OCI-M2 (cell line): ENCODE measurements around the gene NETO2.
"Not testable (repeated sequence)": the region's sequence is repeated elsewhere in the genome, so short reads cannot be mapped to it uniquely, and the experiment has no call there.

Experiments
- DNase-seq: peaks from one replicate; lab custom pipeline; 2025; ENCODE audit not compliant: unreplicated experiment; lab: John Stamatoyannopoulos, UW

NETO2 gene

DNA sequence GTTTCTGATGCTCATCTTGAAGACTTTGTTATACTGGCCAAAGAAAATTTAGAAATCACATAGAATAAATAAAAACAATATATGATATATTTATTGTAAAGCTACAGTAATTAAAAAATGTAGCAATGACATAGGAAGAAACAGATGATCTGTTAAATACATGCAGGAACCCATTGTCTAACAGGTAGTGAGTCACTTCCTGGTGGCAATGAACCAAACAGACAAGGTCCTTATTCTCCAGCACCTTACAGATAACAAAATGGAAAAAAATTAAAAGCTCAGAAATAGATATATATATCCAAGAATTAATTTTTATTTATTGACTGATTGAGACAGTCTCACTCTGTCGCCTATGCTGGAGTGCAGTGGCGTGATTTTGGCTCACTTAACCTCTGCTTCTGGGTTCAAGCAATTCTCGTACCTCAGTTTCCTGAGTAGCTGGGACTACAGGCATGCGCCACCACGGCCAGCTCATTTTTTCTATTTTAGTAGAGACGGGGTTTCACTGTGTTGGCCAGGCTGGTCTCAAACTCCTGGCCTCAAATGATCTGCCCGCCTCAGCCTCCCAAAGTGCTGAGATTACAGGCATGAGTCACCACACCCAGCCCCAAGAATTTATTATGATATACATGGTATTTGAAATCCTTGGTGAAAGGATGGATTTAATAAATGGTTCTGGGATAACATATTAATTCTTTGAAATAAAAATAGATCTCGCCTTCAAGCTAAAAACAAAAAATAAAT is 7.5 kb downstream of the NETO2 start:
- DNase-seq: no peak

DNA sequence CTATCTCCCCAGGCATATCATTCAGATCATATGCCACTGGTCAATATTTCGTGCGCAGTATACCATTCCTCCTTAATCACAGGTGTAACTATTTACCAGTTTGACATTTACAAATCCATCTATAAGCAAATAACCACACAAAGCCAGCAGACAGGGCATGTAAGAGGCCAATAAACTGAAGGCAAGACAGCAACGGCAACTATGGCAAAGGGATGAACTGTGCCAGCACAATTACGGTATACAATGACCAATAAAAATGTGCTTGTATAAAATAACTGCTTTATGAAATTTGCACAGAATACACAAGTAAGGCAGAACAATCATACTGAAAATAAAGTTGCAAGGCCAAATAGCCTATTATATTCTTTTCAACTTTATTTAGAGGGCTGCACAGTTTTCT is 9.2 kb downstream of the NETO2 start:
- DNase-seq: no peak

DNA sequence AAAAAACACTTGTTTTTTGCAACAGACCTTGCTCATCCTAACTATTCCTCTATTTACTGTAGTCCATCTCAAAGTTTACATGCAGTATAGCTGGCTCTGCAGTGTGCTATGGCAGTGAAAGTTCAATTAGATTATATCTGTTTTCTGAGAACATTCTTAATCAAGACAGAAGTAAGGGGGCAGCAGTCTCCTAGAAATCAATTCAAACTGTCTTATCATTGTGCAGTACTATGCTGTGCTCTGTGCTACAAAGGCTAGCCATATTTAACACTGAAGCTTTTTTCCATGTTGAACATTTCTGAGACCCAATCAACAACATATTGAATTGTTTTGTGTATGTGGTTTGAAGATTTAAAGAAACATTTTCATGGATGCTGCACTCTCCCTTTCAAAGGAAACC is 11.4 kb downstream of the NETO2 start:
- no peak for DNase-seq

DNA sequence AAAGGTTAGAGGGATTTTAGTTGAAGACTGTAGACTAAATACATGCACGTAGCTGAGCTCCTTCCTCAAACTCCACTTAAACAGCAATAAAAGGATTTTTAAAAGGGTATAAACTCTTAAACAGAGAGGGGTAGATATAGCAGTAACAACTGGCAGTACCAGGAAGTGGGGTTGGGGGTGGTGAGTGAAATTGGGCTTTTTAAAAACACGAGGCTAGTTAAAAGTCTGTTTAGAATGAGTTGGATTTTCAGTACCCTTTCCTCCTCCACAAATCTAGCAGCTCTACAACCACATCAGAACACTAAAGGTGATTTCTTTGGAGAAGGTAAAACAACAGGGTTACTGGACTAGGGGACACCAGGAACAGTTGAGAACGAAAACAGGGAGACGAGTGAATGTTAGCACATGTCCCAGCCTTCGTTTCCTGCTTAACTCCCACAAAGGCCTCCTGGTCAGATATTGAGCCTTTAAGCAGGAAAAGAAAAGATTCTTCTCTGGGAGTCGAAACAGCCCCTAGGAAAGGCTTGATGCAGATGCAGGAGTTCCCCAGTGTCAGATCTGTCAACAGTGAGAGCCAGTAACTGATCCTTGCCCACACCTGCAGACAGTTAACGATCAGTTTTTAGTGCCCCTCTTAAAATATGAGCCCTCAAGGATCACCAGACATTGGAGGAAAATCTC is 13.8 kb downstream of the NETO2 start:
- no peak for DNase-seq

DNA sequence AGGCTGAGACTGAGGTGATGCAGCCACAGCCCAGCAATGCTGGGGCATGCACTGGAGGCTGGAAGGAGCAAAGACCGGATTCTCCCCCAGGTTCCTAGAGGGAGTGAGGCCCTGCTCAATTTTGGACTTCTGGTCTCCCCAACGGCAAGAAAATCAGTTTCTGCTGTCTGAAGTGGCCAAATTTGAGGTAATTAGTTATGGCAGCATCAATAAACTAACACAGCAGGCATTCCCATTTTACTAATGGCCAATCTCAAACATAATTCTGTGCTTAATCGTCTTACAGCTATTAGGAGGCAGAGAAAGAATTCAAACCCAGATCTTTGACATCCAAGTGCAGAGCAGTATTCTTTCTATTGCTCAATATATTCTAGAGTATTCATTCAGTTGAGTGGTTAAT is 16.2 kb downstream of the NETO2 start:
- DNase-seq: no peak

DNA sequence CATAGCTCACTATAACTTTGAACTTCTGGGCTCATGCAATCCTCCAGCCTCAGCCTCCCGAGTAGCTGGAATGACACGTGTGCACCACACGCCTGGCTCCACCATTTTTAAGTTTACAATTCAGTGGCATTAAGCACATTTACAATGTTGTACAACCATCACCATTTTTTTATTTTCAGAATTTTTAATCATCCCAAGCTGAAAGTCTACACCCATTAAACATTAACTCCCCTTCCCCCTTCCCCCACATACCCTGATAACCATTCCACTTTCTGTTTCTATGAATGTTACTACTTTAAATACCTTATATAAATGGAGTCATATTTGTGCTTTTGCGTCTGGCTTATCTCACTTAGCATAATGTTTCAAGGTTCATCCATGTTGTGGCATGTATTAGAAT is 18.0 kb downstream of the NETO2 start:
- DNase-seq: no peak

DNA sequence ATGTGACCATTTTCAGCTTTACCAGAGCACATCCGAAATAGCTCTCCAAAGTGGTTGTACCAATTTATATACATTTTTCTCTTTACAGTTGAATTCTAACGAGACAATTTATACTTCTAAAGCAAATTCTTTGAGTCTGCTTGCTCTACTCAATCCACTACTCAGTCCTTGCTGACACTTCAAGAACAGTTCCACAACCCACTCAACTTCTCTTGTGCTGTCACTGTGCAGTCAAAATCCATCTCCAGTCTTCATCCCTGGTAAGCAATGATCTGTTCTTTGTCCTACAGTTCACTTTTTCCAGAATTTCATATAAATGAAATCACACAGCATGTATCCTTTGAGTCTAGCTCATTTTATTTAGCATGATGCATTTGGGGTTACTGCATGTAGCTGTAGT is 30.6 kb downstream of the NETO2 start:
- DNase-seq: no peak

DNA sequence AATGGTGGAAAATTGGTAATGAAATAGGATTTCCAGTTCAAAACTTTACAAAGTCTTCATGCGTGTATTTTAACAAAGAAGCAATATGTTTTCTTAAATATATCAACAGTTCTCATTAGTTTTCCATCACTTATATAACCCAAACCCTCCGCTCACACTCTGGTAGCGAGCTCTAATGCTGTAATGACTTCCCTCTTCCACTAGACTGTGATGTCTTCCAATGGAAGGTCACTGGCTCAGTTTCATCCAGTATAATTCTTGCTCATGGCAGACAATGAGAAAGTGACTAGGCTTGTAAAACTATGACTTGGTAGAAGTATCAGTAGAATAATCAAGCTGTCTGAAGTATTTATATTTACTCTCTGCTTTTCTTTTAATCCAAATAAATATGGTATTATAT is 32.8 kb downstream of the NETO2 start:
- no peak for DNase-seq

DNA sequence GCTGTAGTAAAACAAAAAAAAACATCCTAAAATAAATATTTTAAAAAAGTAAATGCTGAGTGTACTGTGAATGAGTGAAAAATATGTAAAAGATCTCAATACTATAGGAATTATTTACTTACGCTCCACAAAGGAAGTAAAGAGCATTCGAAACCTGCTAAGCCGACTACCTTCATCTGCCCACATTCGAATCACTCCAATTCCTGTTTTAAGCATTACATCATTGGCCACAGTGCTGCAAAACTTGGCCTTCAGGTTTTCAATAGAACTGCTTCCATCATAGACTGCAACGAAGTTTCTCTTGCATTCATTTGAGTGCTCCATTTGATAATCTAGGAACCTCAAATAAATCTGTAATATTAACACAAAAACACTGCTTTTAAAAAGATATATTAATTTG is 34.4 kb downstream of the NETO2 start:
- DNase-seq: no peak

DNA sequence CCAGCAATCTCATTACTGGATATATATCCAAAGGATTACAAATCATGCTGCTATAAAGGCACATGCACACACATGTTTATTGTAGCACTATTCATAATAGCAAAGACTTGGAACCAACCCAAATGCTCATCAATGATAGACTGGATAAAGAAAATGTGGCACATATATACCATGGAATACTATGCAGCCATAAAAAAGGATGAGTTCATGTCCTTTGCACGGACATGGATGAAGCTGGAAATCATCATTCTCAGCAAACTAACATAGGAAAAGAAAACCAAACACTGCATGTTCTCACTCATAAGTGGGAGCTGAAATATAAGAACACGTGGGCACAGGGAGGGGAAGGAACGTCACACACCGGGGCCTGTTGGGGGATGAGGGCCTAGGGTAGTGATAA is 40.8 kb downstream of the NETO2 start:
- not testable (repeated sequence) for DNase-seq

DNA sequence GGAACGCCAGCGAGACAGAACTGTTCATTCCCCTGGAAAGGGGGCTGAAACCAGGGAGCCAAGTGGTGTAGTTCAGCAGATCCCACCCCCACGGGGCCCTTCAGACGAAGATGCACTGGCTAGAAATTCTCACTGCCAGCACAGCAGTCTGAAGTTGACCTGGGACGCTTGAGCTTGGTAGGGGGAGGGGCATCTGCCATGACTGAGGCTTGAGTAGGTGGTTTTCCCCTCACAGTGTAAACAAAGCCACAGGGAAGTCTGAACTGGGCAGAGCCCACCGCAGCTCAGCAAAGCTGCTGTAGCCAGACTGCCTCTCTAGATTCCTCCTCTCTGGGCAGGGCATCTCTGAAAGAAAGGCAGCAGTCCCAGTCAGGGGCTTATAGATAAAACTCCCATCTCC is 46.6 kb downstream of the NETO2 start:
- DNase-seq: not testable (repeated sequence)

DNA sequence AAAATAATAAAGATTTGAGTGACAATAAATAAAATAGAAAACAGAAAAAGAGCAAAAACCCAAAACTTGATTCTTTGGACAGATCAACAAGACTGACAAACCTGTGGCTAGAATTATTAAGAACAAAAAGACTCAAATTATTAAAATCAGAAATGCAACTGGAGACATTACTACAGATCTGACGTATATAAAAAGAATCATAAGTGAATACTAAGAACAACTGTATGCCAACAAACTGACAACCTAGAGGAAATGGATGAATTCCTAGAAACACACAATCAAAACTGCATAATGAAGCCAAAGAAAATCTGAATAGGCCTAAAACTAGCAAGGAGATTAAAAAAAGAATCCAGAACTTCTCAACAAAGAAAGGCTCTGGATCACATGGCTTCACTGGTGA is 47.4 kb downstream of the NETO2 start:
- DNase-seq: no peak

DNA sequence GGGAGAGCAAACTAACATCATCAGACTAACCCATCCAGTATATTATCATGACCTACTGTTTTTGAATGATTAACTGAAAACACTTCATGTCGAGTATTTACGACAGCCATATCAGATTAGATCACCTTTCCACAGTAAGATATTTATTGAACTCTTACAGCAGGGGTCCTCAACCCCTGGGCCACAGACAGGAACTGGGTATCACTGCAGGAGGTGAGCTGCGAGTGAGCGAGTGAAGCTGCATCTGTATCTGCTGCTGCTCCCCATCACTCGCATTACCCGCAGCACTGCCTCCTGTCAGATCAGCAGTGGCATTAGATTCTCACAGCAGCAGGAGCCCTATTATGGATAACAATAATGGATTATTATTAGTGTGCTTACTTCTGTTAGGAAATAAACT is 59.5 kb downstream of the NETO2 start:
- no peak for DNase-seq

DNA sequence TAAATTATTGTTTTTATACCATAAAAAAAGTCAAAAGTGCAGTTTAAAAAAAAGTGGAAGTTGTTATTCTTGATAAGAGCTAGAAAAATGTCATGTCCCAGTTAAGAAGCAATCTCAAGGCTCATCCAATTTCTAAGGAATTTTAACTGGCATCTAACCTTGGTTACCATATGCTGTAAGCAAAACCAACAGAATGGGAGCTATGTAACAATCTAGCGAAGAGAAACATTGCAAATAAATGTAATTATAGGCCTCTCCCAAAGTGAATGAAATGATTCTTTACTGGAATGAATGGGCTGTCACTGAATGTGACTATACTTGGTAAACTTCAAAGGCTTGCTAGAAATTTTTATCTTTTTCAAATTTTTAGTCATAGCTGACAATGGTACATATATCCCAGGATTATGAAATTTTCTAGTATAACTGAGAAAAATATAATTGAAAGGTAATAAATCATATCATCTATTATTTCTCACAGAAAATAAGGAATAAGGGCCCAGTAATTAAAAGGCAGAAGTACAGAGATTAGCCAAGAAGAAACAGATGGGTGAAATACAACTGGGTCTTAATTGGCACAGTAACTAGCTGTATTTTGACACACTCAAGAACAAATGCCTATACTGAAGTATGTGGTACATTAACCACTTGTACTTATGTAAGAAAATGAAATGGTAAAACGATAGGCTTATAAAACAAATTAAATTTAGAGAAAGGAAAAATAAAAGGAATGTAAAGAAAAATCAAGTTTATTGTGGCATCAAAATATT is 61.5 kb downstream of the NETO2 start:
- DNase-seq: no peak

DNA sequence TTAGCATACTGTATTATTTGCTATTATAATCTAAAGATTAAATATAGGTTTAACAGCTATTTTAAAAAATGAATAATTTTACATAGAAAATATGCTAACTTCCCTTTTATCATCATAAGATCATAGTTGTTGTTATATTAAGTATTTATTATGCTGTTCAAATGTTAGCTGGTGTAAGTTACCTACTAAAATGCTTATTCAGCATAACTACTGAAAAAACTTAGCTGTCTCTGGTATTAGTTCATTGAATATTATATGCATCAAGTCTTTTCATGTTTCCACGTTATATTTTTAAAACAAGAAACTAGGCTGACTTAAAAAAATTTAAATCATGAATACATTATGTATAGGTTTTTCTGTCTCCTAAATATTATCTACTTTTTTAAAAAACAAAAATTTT is 62.6 kb downstream of the NETO2 start:
- DNase-seq: no peak

DNA sequence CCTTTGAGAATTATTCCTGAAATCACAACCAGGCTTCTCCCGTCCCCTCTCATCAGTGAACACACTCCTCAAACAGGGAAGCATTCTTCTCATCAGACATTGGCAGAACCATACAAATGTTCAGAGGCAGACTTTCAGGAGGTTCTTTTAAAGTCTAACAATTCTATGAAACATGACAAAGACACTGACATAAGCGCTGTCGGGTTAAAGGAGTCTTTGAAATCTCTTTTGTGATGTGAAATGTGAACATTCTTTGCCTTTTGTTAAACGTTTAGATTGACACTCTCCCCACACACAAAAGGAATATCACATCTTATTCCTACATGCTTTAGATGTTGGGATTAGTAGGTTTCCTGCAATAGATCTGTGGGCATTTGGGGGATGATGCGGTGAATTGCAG is 63.9 kb downstream of the NETO2 start:
- DNase-seq: no peak

DNA sequence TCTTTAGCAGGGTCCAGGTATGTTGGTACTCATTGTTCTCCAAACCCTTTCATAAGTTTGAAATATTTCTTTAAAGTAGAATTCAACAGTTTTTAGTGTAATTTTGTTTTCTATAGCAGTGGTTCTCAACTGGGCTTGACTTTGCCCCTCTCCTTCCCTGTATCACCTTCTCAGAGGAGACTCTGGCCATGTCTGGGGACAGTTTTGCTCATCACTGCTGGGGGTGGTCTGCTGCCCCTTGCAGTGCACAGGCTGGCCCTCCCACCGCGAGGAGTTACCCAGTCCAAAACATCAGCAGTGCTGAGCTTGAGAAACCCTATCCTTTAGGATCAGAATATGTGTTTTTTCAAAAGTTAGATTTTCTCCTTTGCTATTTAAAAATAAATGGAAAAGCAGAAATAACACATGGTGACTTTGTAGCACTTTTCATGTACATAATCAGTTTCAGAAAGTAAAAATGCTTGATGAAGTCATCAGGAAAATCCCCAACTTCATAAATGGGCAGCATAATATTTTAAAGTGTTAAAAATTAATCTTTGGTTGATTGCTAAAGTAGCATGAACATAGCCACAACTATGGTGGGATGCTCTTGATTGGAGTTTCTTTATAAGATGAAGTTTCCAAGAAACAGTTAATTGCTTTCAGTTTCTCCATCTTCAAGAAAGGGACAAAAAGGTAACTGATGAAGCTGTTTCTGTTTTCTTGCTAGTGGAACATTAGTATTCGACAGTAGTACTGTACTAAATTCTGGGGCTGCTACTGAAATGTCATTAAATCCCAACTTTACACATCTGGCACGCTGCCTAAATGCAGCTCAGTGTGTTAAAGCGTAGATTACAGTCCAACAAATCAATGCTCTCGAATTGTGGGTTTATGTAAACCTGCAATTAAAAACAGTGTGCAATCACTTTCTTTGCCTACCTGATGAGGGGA is 70.3 kb downstream of the NETO2 start:
- DNase-seq: no peak

DNA sequence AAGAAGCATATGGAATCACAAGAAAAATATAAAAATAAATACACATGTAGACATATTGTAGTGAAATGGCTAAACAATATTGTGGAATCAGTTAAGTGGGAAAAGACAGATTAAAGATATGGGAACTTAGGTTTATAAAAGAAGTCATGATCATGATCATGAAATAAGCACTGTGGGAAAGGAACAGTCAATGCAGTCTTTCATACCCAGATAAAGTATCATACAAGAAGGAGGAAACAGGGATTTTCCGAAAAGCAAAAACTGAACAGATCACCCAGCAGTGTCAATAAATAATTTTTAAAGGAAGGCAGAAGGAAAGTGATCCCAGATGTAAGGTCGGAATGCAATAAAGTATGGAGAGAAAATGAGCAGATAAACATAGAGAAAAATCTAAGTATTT is 71.6 kb downstream of the NETO2 start:
- no peak for DNase-seq

DNA sequence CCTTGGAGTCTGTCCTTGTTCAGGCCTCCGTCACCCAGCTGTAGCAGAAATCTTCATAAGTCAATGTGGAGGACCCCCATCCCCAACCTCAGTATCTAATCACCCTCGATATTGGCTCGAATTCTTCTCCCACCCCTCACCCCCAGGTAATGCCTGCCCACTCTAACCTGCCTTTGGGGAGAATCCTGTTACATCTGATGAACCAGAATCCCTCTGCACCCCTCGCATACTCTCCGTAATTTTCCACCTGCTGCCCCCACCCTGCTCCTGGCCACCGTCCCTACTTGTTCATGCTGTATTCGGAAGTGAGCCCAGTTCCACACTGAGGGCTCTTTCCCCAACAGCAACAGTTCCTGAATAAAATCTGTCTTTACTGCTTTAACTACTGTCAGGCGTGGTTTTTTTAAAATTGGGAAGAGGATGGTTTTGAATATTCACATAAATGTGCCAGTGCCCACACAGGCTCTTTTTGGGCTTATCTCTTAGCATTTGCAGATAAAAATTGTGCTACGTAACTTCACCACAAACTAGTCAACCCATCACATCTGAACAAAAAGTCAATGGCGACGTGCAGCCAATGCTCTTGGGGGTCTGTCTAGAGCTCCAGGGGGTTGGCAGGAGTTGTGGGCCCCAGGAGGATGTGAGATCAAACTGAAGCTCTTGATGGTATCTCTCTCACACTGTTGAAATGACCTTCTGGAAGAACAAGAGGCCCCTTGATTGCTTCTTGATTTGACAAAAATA is 73.7 kb downstream of the NETO2 start:
- no peak for DNase-seq

DNA sequence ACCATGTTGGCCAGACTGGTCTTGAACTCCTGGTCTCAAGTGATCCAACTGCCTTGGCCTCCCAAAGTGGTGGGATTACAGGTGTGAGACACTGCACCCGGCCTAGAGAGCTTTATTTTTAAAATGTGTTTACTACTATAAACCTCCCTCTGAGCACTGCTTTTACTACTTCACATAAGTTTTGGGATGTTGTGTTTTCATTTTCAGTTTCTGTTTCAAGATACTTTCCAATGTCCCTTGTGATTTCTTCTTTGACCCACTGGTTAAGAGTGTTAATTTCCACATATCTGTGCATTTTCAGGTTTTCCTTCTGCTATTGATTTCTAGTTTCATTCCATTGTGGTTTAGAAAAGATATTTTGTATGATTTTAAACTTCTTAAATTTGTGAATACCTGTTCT is 74.4 kb downstream of the NETO2 start:
- DNase-seq: no peak
